Natural killer cell treated with Interleukin-12 subunit alpha and Interleukin-12 subunit beta and Interleukin-15 and Interleukin-18, amount 100 ng/mL, for 72 hours (primary cell): Measurements from ENCODE around the gene KCNK10. TPM values are rescaled to one million over a fixed set of nuclear protein-coding genes. Genes with fewer than 3 reads are reported as not detected.

Experiments used
- ATAC-seq, 2 donors: fragments of 150-1000 bp; cut with Tn5 transposase in 1 of 2; sonication (Bioruptor Pico), chemical (Tn5 transposase) in 1 of 2; 2 replicates each; pipeline ENCODE4 v1.10.0; 2021
- DNase-seq: peaks from one replicate; pipeline ENCODE4 v3.0.0; 2022; ENCODE audit warnings: low spot score
- H3K27ac Mint-ChIP-seq, 2 donors: 1 replicate in 1 of 2; 2 replicates in 1 of 2; pipeline ENCODE4 v1.8.0; 2022; ENCODE audit warnings: mixed read lengths in 2 of 2, mild to moderate bottlenecking in 1 of 2, moderate library complexity in 1 of 2
- H3K27me3 Mint-ChIP-seq, 2 donors: 1 replicate in 1 of 2; 2 replicates in 1 of 2; pipeline ENCODE4 v1.8.0; 2022; ENCODE audit warnings: mixed read lengths in 2 of 2
- H3K36me3 Mint-ChIP-seq: one replicate; pipeline ENCODE4 v1.8.0; 2022; ENCODE audit warnings: mixed read lengths
- H3K4me1 Mint-ChIP-seq, 2 donors: 1 replicate in 1 of 2; 2 replicates in 1 of 2; pipeline ENCODE4 v1.8.0; 2022; ENCODE audit warnings: low read depth in 2 of 2, mixed read lengths in 2 of 2, mild to moderate bottlenecking in 1 of 2
- H3K4me3 Mint-ChIP-seq: one replicate; pipeline ENCODE4 v1.8.0; 2022; ENCODE audit warnings: mixed read lengths
- H3K9me3 Mint-ChIP-seq: 2 replicates; pipeline ENCODE4 v1.8.0; 2022; ENCODE audit warnings: mixed read lengths
- total RNA-seq, 2 donors: library from RNA; stranded (reverse); gene quantifications; one replicate each; pipeline ENCODE4 v1.2.3, GENCODE V29; 2022

Gene KCNK10
- total RNA-seq, 2 donors from 2014 or later = not detected

GRCh38 chr14:88218119-88218915, 104.8 kb downstream of the KCNK10 start:
- H3K4me3 Mint-ChIP-seq = no peak overlapping the region
- no peak overlapping the region for H3K27ac Mint-ChIP-seq
- peaks cover 12 to 25% of the 10 kb centered on the region in 2 donors for H3K27me3 Mint-ChIP-seq
- H3K4me1 Mint-ChIP-seq = no peaks in the 10 kb centered on the region
- DNase-seq (no peak), ATAC-seq (no peak)
- H3K9me3 Mint-ChIP-seq = peaks cover 9% of the 10 kb centered on the region
- H3K36me3 Mint-ChIP-seq = peaks cover 16% of the 10 kb centered on the region

DNA sequence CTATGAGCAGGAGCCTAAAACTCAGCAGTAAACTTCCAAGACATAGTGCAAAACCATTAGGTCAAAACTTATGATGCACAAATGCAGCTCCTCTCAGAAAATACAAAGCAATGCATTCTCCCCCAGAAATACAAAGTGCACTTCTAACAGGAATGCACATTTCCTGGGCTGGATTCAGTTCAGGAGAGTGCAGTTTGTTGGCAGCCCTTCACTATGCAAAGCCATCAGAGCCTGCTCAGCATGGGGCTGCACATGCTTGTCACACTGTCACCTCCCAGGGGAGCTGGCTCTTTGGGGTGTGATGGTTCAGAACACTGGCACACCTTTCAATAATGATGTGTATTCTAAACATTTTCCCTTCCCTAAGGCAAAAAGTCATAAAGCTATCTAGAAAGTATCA, 110.4 kb downstream of the KCNK10 start:
- Mint-ChIP-seq H3K27me3 (peaks cover 8 to 10% of the 10 kb centered on the region in 2 donors), H3K36me3 (no peaks in the 10 kb centered on the region), H3K27ac (no peak overlapping the region), H3K4me3 (no peak overlapping the region), H3K4me1 (no peaks in the 10 kb centered on the region), H3K9me3 (no peaks in the 10 kb centered on the region)
- ATAC-seq = no peak
- no peak for DNase-seq

GRCh38 chr14:88210426-88210825, 112.6 kb downstream of the KCNK10 start:
- no peaks in the 10 kb centered on the region for H3K9me3 Mint-ChIP-seq
- ATAC-seq (no peak), DNase-seq (no peak)
- no peak overlapping the region for H3K27ac Mint-ChIP-seq
- no peaks in the 10 kb centered on the region for H3K4me1 Mint-ChIP-seq
- H3K27me3 Mint-ChIP-seq = peaks cover 8 to 12% of the 10 kb centered on the region in 2 donors
- no peaks in the 10 kb centered on the region for H3K36me3 Mint-ChIP-seq
- no peak overlapping the region for H3K4me3 Mint-ChIP-seq

DNA sequence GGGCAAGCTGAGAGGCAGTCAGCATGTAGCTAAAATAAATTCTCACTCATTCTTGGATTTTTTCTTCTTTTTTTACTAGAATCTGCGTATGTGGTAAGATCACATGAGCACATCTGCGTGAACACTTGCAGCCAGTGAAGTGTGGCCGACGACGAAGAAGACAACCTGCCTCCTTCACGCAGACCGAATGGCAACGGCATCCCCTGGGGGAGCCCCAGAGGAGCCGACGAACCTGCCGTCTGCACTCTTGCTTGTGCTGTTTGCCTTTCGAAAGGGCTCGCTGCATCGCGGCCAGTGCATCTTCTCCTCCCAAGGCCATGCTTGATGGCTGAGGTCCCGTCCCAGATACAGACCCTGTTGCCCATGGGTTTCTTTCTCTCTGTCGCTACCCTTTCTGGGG, 113.8 kb downstream of the KCNK10 start:
- H3K27me3 Mint-ChIP-seq = peaks cover 8 to 20% of the 10 kb centered on the region in 2 donors
- ATAC-seq (no peak), DNase-seq (no peak)
- H3K4me3 Mint-ChIP-seq = no peak overlapping the region
- H3K27ac Mint-ChIP-seq = no peak overlapping the region
- no peaks in the 10 kb centered on the region for H3K36me3 Mint-ChIP-seq
- H3K9me3 Mint-ChIP-seq = no peaks in the 10 kb centered on the region
- no peaks in the 10 kb centered on the region for H3K4me1 Mint-ChIP-seq

DNA sequence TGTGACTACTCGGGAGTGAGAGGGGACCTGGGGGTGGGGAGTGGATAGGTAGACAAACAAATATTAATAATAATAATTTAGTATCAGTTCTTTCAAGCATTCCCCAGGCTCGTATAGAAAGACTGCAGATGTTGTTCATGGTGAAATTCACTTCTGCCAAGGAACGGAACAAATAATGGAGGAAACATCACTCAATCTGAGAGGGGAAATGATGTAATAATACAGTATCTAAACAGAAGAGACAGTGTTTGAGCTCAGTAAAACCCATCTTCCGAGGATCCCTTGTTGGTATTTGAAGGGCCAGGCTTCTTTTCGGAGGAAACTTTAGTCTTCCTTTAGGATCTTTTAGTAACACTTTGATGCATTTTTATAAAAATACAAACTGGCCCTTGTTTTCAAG, 114.2 kb downstream of the KCNK10 start:
- H3K4me1 Mint-ChIP-seq = no peaks in the 10 kb centered on the region
- DNase-seq (no peak), ATAC-seq (no peak)
- no peak overlapping the region for H3K27ac Mint-ChIP-seq
- H3K4me3 Mint-ChIP-seq = no peak overlapping the region
- no peaks in the 10 kb centered on the region for H3K9me3 Mint-ChIP-seq
- no peaks in the 10 kb centered on the region for H3K36me3 Mint-ChIP-seq
- H3K27me3 Mint-ChIP-seq = peaks cover 11 to 22% of the 10 kb centered on the region in 2 donors

- no peaks in the 10 kb centered on the region for H3K9me3 Mint-ChIP-seq
- no peaks in the 10 kb centered on the region for H3K4me1 Mint-ChIP-seq
- peaks cover 22 to 37% of the 10 kb centered on the region in 2 donors for H3K27me3 Mint-ChIP-seq
- DNase-seq (no peak), ATAC-seq (no peak)
- H3K4me3 Mint-ChIP-seq = no peak overlapping the region
- no peak overlapping the region for H3K27ac Mint-ChIP-seq
- H3K36me3 Mint-ChIP-seq = no peaks in the 10 kb centered on the region
Observed at GRCh38 chr14:88204221-88204620, 118.8 kb downstream of the KCNK10 start.

- DNase-seq (no peak), ATAC-seq (no peak)
- no peaks in the 10 kb centered on the region for H3K9me3 Mint-ChIP-seq
- peaks cover 26 to 41% of the 10 kb centered on the region in 2 donors for H3K27me3 Mint-ChIP-seq
- H3K4me1 Mint-ChIP-seq = no peaks in the 10 kb centered on the region
- H3K36me3 Mint-ChIP-seq = no peaks in the 10 kb centered on the region
- H3K4me3 Mint-ChIP-seq = no peak overlapping the region
- no peak overlapping the region for H3K27ac Mint-ChIP-seq
Observed at GRCh38 chr14:88203291-88203690, 119.8 kb downstream of the KCNK10 start.

DNA sequence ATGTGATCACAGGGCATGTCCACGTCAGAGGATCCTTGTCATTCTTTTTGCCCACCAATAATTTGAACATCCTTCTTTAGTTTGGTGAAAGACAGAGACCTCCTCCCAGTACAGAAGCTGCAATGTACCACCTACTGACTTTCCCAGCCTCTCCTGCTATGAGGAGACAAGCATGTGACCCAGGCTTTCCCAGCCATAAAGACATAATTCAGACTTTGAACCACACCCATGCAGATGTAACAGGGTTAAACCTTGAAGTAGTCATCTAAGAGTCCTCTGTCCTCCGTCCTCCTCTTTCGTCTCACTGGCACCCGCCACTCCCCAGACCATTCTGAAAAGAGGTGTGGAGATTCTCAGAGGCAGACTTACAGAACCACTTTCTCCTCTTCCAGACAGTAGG, 120.8 kb downstream of the KCNK10 start:
- Mint-ChIP-seq H3K9me3 (no peaks in the 10 kb centered on the region), H3K4me1 (no peaks in the 10 kb centered on the region), H3K27ac (no peak overlapping the region), H3K4me3 (no peak overlapping the region), H3K36me3 (no peaks in the 10 kb centered on the region), H3K27me3 (peaks cover 27 to 51% of the 10 kb centered on the region in 2 donors)
- ATAC-seq = peak in 1 of 2 donors; percentile 18
- DNase-seq = no peak

GRCh38 chr14:88201851-88202250, 121.2 kb downstream of the KCNK10 start:
- Mint-ChIP-seq H3K9me3 (no peaks in the 10 kb centered on the region), H3K36me3 (no peaks in the 10 kb centered on the region), H3K4me3 (no peak overlapping the region), H3K4me1 (no peaks in the 10 kb centered on the region), H3K27me3 (peaks cover 27 to 52% of the 10 kb centered on the region in 2 donors), H3K27ac (no peak overlapping the region)
- ATAC-seq (no peak), DNase-seq (no peak)

- Mint-ChIP-seq H3K27me3 (peaks cover 34 to 62% of the 10 kb centered on the region in 2 donors), H3K9me3 (no peaks in the 10 kb centered on the region), H3K4me1 (no peaks in the 10 kb centered on the region), H3K27ac (no peak overlapping the region), H3K36me3 (no peaks in the 10 kb centered on the region), H3K4me3 (no peak overlapping the region)
- no peak for DNase-seq
- ATAC-seq = no peak
Observed at GRCh38 chr14:88199882-88200281, 123.2 kb downstream of the KCNK10 start.

- Mint-ChIP-seq H3K27me3 (peaks cover 29 to 65% of the 10 kb centered on the region in 2 donors), H3K4me3 (no peak overlapping the region), H3K27ac (no peak overlapping the region), H3K36me3 (no peaks in the 10 kb centered on the region), H3K9me3 (no peaks in the 10 kb centered on the region), H3K4me1 (no peaks in the 10 kb centered on the region)
- no peak for ATAC-seq
- DNase-seq = no peak
Observed at GRCh38 chr14:88198446-88198845, 124.6 kb downstream of the KCNK10 start.

DNA sequence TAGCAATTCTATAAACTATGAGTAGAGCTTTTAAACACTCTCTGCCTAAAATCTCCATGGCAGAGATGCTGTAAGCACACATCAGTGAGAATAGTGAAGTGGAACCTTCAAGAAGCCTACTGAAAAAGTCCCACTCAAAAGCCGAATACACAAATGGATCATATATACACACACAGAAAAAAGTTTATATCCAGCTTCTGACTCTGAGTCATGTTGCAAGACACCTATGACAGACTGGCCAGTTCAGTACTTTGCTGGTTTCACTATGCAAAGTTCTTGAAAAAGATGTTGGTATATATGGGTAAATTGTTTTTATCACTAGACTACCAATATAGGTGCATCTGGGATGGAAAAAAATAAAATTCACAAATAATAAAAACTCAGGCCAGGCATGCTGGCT, 126.1 kb downstream of the KCNK10 start:
- Mint-ChIP-seq H3K27me3 (peaks cover 30 to 63% of the 10 kb centered on the region in 2 donors), H3K4me1 (no peaks in the 10 kb centered on the region), H3K9me3 (no peaks in the 10 kb centered on the region), H3K27ac (no peak overlapping the region), H3K36me3 (no peaks in the 10 kb centered on the region), H3K4me3 (no peak overlapping the region)
- ATAC-seq = no peak
- DNase-seq = no peak

- Mint-ChIP-seq H3K36me3 (no peaks in the 10 kb centered on the region), H3K9me3 (no peaks in the 10 kb centered on the region), H3K27me3 (peaks cover 34 to 62% of the 10 kb centered on the region in 2 donors), H3K4me3 (no peak overlapping the region), H3K27ac (no peak overlapping the region), H3K4me1 (no peaks in the 10 kb centered on the region)
- no peak for ATAC-seq
- no peak for DNase-seq
Observed at GRCh38 chr14:88196116-88196890, 126.8 kb downstream of the KCNK10 start.

DNA sequence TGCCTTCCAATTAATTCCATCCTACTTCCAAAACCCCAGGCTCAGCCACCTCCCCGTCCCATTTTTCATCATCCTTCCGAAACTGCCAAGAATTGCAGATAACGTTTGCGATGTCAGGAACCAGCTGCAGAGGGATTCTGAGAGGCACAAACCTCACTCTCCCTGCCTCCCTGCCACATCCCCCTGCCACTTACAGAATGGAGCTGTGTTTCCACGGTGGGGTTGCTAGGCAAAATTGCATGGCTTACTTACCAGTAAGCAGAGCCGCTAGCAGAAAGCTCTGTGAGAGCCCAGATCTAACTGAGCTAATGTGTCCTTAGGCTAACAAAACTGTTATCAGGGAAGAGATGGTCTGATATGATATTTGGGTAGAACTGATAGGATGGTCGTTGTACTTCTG, 127.4 kb downstream of the KCNK10 start:
- Mint-ChIP-seq H3K4me3 (no peak overlapping the region), H3K9me3 (no peaks in the 10 kb centered on the region), H3K27me3 (peaks cover 35 to 62% of the 10 kb centered on the region in 2 donors), H3K4me1 (no peaks in the 10 kb centered on the region), H3K27ac (no peak overlapping the region), H3K36me3 (no peaks in the 10 kb centered on the region)
- DNase-seq (no peak), ATAC-seq (no peak)
